ENCODE results near the gene GRM2.

Gene GRM2

GRCh38 chr3:51680663-51681230, 26.1 kb upstream of the GRM2 start:
- DNase-seq: no peak

GRCh38 chr3:51681453-51681852, 25.4 kb upstream of the GRM2 start:
- DNase-seq: peak; percentile 57 to 60

GRCh38 chr3:51682079-51682478, 24.8 kb upstream of the GRM2 start:
- DNase-seq: peak; percentile 74 to 77

GRCh38 chr3:51682526-51682925, 24.3 kb upstream of the GRM2 start:
- no peak for DNase-seq

- DNase-seq: no peak
These were observed 23.3 kb upstream of the GRM2 start for GRCh38 chr3:51683566-51683965.

- no peak for DNase-seq
These were observed 21.7 kb upstream of the GRM2 start for GRCh38 chr3:51684971-51685751.

GRCh38 chr3:51686056-51686455, 20.8 kb upstream of the GRM2 start:
- no peak for DNase-seq

- DNase-seq: peak; percentile 71 to 78
These were observed 20.2 kb upstream of the GRM2 start for GRCh38 chr3:51686512-51687215.

- DNase-seq: no peak
These were observed 19.2 kb upstream of the GRM2 start for GRCh38 chr3:51687431-51688205.

GRCh38 chr3:51688206-51688600, 18.7 kb upstream of the GRM2 start:
- DNase-seq: no peak

- no peak for DNase-seq
These were observed 15.8 kb upstream of the GRM2 start for GRCh38 chr3:51691021-51691420.

- DNase-seq: no peak
These were observed 14.9 kb upstream of the GRM2 start for GRCh38 chr3:51691949-51692348.

- no peak for DNase-seq
These were observed 13.9 kb upstream of the GRM2 start for GRCh38 chr3:51692980-51693395.

- DNase-seq: no peak
These were observed 9.9 kb upstream of the GRM2 start for GRCh38 chr3:51696954-51697353.

- DNase-seq: no peak
These were observed 8.7 kb upstream of the GRM2 start for GRCh38 chr3:51698209-51698608.

GRCh38 chr3:51700403-51700802, 6.5 kb upstream of the GRM2 start:
- no peak for DNase-seq

GRCh38 chr3:51702156-51702555, 4.7 kb upstream of the GRM2 start:
- no peak for DNase-seq

GRCh38 chr3:51703068-51703760, 3.7 kb upstream of the GRM2 start:
- DNase-seq: no peak

GRCh38 chr3:51703761-51704510, 2.9 kb upstream of the GRM2 start:
- no peak for DNase-seq

- DNase-seq: no peak
These were observed 2.3 kb upstream of the GRM2 start for GRCh38 chr3:51704511-51704950.

- no peak for DNase-seq
These were observed 1.4 kb upstream of the GRM2 start for GRCh38 chr3:51705276-51706020.
